UCSD-AML1 (cell line): ENCODE measurements around the gene HOXC4.
"Not testable (repeated sequence)": the region's sequence is repeated elsewhere in the genome, so short reads cannot be mapped to it uniquely, and the experiment has no call there.

ENCODE experiments used
- DNase-seq: peaks from one replicate; lab custom pipeline; 2025; ENCODE audit not compliant: unreplicated experiment; lab: John Stamatoyannopoulos, UW

HOXC4 gene

DNA sequence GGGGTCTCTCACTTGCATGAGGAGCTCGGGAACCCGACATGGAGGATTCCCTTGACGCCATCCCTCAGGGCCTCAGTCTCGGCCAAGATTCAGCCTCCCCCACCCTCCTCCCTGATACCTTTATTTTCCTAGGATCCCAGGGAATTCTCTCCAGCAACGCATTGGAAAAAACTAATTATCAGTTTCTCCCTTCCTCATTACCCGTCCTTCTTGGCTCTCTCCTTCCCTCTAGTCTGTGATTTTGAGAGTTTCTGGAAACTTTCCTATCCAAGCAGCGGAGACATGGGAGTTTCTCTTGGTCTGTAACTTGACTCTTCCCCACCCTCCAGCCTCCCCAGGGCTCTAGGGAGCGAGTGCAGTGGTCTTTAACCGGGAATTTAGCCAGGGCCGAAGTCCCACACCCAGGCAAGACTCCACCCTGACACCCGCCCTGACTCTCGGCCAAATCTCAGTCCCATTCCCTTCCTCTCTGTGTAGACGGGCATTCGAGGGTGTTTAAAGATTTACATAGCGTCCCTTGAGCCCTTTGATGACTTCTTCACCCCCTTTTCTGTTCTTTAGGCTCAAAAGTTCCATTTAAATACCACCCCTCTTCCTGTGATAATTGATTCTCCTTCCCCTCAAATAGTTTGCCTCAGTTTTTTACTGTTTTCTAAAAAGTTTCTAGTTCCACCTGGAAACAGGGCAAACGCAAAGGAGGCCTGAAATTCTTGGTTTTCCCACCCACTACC is 14.1 kb upstream of the HOXC4 start:
- DNase-seq, result no peak

- DNase-seq, result no peak
Observed at GRCh38 chr12:54040148-54040494, 13.5 kb upstream of the HOXC4 start.

DNA sequence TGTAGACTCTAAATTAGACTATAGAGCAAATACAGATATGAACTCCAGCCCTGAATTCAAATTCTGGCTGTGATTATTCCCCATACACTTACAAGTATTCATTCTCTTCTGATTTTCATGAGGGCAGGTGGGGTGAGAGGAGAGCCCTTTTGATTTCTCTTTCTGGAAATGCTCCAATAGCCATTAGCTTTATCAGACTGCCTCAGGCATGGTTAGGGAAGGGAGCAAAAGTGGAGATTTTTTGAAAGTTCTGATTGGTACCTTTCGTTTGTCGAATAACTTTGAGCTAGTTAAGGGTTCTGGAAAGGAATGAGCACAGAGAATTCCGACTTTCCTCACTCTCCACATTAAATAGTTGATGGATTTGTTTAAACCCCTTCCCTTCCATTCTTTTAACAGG is 13.0 kb upstream of the HOXC4 start:
- DNase-seq, result no peak

- no peak for DNase-seq
Observed at GRCh38 chr12:54041097-54041690, 12.4 kb upstream of the HOXC4 start.

DNA sequence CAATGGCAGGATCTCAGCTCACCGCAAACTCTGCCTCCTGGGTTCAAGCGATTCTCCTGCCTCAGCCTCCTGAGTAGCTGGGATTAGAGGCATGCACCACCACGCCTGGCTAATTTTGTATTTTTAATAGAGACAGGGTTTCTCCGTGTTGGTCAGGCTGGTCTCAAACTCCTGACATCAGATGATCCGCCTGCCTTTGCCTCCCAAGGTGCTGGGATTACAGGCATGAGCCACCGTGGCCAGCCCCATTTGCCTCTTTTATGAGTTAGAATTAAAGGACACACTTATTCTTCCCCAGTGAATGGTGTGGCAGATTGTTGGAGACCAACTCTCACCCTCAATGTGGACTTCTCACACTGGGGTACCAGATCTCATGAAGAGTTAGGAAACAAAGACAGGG is 11.6 kb upstream of the HOXC4 start:
- DNase-seq, result not testable (repeated sequence)

GRCh38 chr12:54042970-54043853 is 10.4 kb upstream of the HOXC4 start:
- no peak for DNase-seq

DNA sequence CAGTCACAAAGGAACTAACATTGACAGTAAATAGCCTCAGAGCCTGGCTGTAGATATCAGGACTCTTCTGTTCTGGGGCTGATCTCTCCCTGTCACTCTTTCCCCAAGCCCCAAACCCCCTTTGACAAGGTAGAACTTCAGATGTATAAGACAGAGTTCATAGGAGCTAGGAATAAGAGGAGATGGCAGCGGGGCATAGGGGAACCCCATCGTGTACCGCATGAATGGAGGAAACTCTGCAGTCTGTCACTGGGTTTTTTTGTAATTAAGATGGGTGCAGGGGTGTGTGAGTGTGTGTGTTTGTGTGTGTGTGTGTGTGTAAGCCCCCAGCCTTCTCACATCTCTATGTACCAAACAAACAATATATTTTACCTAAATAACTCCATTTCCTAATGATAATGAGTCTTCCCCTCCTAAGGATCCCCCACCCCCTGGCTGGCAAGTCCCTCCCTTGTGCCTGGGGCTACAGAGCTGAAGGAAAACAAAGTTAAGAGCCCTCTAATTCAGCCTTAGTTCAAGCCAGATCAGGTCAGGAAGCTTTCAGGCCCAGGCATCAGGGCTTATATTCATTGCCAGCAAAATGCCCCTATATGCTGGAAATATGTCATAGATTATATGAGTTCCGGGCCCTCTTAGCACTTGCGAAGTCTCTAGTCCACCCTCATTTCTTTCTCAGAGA is 9.1 kb upstream of the HOXC4 start:
- no peak for DNase-seq

DNA sequence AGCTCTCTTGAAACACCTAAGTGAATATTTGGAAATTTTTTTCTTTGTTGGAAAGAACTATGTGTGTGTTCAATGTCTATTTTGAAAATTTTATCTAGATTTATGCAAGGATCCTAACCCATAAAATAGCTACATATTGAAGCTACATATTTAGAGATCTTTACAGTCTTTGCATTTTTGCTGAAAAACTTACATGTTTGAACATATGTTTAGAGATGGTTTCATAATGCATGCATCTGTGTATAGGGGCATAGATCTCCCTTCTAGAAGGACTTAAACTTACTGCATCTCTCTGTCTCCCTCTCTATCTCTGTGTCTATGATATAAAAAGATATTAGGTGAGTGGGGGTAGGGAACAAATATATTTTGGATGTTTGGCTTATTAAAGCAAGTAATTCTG is 8.2 kb upstream of the HOXC4 start:
- no peak for DNase-seq

DNA sequence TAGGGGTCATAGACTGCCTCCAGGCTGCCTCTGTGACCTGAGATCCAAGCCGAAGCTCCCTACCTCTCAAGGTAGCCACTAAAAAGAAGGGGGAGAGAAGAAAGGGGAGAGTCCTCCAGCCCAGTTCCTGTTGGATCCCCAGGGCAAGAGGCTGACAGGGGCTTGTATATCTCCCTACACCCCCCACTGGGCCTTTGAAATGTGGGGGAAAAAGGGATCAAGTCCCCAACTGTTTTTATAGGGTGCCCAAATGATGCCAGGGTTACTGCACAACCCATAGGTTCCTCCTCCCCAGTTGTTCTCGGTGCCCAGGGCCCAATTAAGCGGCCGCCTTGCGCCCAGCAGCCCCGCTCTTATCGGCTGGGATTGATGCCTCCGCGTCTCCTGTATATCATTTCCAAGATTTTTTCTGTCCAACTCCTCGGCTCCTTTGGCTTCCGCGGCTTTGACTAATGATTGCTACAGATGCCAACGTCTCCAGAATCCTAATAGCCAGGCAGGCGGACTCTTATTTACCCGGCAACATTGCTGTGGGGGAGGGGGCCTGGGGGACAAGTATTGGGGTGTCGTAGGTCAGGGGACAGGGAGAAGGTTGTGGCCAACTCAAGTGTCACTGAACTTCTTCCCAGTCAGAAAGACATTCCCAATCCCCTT is 7.6 kb upstream of the HOXC4 start:
- DNase-seq, result no peak

DNA sequence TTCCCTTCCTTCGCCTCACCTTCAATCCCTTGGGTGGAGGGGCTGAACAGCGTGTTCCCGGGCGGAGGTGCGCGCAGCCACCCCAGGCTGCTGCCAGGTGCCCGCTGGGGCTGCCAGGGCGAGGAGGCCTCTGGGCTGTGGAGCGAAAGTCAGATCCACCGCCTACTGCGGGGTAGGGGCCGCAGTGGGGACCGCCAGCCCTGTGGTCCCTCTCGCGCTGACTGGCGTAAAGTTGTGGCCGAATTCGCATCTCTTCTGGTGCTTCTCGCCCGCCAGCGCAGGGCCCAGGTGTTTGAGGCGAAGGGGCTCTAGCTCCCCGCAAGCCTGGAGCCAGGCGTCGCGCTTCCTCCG is 6.9 kb upstream of the HOXC4 start:
- DNase-seq, result no peak

DNA sequence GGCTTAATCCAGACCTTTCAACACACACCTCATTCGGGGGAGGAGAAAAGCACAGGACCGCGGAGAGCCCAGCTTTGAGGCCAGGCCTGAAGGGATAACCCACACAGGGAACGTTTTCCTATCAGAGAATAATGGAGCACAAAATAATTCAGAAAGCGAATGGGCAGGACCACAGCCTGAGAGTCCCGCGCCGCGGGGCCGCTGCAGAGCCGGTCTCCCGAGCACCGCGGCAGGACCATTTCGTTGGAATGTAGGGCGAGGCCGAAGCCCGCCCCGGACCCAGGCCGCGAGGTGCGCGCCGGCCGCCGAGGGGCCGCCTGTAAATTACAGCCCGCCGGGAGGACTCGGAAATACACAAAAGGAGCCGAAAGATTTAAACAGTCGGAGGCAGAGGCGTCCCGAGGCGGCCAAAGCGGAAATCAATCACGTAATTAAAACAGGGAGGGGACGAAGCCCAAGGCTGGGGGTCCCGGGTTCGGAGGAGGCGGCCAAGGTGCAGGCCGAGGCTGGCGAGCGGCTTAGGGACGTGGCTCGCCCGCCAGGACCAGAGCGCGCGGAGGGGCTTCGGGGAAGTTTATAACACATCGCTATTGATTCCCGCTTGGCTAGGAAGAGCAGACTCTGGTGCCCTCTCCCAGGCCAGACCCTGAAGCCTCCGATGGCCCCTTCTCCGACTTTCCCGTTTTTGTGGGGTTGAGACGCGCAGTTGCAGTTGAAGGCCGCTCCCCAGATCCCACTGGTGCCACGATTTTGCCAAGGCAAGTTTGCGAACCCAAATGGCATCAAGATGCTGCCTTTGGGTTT is 6.3 kb upstream of the HOXC4 start:
- no peak for DNase-seq

DNA sequence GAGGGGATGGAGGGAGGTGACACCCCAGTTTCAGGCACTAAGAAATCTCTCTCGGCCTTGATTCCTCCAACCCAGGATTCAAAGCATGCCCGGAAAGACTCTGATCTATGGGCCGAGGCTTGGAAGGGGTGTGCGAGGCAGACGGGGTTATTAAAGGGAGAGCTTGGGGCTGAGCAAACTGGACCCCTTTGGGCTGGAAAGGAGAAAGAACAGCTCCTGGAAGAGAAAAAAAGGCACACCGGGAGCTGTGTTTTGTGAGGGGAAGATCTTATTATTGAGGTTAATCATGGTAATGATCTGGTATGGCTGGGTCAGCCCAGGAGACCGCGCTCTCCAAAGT is 5.7 kb upstream of the HOXC4 start:
- DNase-seq, result no peak

- DNase-seq, result no peak
Observed at GRCh38 chr12:54048406-54049093, 5.1 kb upstream of the HOXC4 start.

DNA sequence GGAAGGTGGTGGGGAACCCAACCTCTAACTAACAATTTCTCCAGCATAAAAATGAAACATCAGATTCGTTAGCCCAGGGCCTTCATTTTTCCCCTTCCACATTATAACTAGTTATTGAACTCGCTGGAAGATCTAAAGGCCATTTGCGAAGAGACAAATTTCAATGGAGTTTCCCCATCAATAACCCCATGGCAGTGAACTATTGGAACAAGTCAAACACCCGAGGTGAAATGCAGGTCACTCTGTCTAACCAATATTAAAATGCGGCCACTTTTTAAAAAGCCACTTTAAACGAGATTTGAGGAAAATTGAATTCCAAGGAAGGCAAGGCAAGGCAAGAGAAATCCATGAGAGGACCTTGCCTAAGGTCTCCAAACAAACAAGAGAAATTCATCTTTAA is 4.5 kb upstream of the HOXC4 start:
- no peak for DNase-seq

- no peak for DNase-seq
Observed at GRCh38 chr12:54050482-54050810, 3.2 kb upstream of the HOXC4 start.

GRCh38 chr12:54051026-54051842 is 2.4 kb upstream of the HOXC4 start:
- no peak for DNase-seq

DNA sequence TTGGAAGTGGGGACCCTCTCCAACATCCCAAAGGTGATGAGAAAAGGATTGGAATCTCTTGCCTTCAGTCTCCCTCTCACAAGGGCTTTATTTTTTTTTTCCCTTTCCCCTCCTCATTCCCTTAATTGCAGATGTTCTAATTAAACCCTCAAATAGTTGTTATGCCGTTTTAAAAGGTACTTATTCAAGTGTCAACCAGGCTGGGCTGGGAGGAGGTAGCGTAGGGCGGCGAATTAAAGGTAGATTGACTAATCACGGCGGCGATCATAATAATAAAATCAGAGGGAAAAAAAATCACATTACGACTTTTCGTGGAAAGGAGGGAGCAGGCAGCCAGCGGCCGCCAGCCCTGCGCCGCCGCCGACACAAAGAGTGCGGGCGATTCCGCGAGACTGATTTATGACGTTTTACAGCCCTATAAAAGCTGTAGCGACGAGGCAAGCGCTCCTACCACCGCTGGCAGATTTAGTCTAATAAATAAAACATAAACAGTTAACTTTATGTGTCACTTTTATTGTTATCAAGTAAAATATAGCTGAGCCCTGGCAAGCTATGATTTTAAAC is 1.7 kb upstream of the HOXC4 start:
- DNase-seq, result no peak

DNA sequence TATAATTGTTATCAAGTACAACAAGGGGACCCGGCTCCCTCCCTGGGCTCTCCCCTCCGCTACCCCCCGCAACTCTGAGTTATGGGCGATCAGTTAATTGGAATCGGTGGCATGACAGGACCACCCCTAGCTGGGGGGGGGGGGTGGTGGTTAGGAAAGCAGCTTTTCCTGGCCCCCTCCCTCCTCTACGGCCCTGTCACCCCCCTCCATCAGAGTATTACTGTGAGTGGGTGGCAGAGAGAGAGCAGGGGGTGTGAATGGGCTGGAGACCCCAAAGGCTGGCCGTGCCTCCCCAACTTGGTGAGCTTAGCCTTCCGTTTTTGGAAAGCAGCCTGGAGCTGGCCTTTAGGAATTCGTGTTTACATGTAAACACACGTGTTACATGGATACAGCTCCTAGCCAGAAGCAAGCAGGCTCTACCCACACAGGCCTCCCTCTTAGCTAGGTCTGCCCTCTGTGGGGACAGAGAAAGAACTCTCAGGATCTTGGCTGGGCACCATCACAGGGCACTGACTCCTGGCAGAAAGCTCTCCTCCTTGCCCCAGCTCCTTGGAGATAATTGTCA is 1.1 kb upstream of the HOXC4 start:
- no peak for DNase-seq
